Measurements from ENCODE around the gene CERS2. TPM values are rescaled to one million over a fixed set of nuclear protein-coding genes. Genes with fewer than 3 reads are reported as not detected.

CERS2 gene
- total and polyA plus RNA-seq, 2 of the 4 experiments (the other 2 are of a cell fraction): 118 to 127 TPM

- Histone ChIP-seq H3K9ac (ENCODE audit: low read depth, low read length) (no peak overlapping the region), H4K8ac (ENCODE audit: low read depth in 2 of 2, low read length in 2 of 2) (no peak overlapping the region), H3K27ac (ENCODE audit: insufficient read depth, low read length) (no peak overlapping the region), H4K5ac (ENCODE audit: low read depth, low read length) (no peak overlapping the region), H3K23ac (ENCODE audit: low read depth, low read length) (no peak overlapping the region), H2BK5ac (ENCODE audit: low read depth, low read length, poor library complexity, severe bottlenecking) (no peak overlapping the region), H2AFZ (replicated peaks; ENCODE audit: low read length, poor library complexity) (no peak overlapping the region), H3K27me3 (ENCODE audit: control insufficient read depth, insufficient read depth, low read length) (no peaks in the 10 kb centered on the region), H3K4me1 (ENCODE audit: control insufficient read depth, insufficient read depth, low read length) (peaks cover 26% of the 10 kb centered on the region), H4K20me1 (ENCODE audit: insufficient read depth, low read length) (peaks cover 71% of the 10 kb centered on the region), H2AK5ac (ENCODE audit: low read depth, low read length) (no peak overlapping the region), H3K4me3 (ENCODE audit: insufficient read depth, low read depth, low read length) (no peak overlapping the region), H2BK120ac (ENCODE audit: low read depth, low read length) (no peak overlapping the region), H3K36me3 (ENCODE audit: control insufficient read depth, insufficient read depth, low read length) (peaks cover 55% of the 10 kb centered on the region), H3K14ac (replicated peaks; ENCODE audit: low read depth, low read length) (no peak overlapping the region), H3K56ac (ENCODE audit: extremely low read depth, insufficient read depth, low read length) (no peak overlapping the region), H3K9me1 (ENCODE audit: insufficient read depth, low read length) (peaks cover 38% of the 10 kb centered on the region), H2BK15ac (ENCODE audit: low read depth, low read length) (no peak overlapping the region), H3K9me3 (ENCODE audit: control insufficient read depth, insufficient read depth, low read length) (no peaks in the 10 kb centered on the region), H4K91ac (ENCODE audit: insufficient read depth, low read depth, low read length) (no peak overlapping the region), H3K4me2 (ENCODE audit: low read depth, low read length) (no peak overlapping the region), H2AK9ac (replicated peaks; ENCODE audit: low read depth, low read length, poor library complexity) (no peak overlapping the region), H3K79me1 (ENCODE audit: low read depth in 1 of 2, low read length in 2 of 2) (peaks cover 30 to 78% of the 10 kb centered on the region in 2 experiments), H2BK20ac (ENCODE audit: low read depth, low read length) (no peak overlapping the region), H3K4ac (ENCODE audit: low read depth, low read length) (no peak overlapping the region), H3K18ac (ENCODE audit: low read depth, low read length) (no peak overlapping the region)
- BruUV-seq (replicated peaks): no TSS peak
- 98% methylated on average over 9 of the region's 13 CpGs; no CpG with 5 or more reads in 1 of the 2 experiments for WGBS, 2 experiments (ENCODE audit: extremely low coverage in 2 of 2, insufficient read length in 1 of 2)
- no peak for DNase-seq
- ATAC-seq (ENCODE audit: low read depth): no peak
- in situ Hi-C loops (cut with MboI; ENCODE audit: low sequenced_read_pairs): no loop called here
- dilution Hi-C loops (cut with HindIII; ENCODE audit: low sequenced_read_pairs, unreplicated experiment): no loop called here
- ChIA-PET CTCF (no interaction called here), POLR2A (ENCODE audit: unreplicated experiment) (interaction anchor here (0.6 kb wide), 1 partner anchor 370 kb away, joined by 3 read pairs; no protein-coding TSS in a partner anchor)
- intact Hi-C loops (cut with micrococcal nuclease): no loop called here
- no peak for TF ChIP-seq CTCF (conservative IDR thresholded peaks at IDR 0.05; ENCODE audit: low read depth, low read length)
- TF ChIP-seq RAD21 (IDR thresholded peaks at IDR 0.05; ENCODE audit: low read length): no peak
- TF ChIP-seq SMC3 (IDR thresholded peaks at IDR 0.05; ENCODE audit: low read depth, low read length): no peak
- no peak for TF ChIP-seq MAFK (IDR thresholded peaks at IDR 0.05; ENCODE audit: low read depth, low read length)
- TF ChIP-seq MAZ (IDR thresholded peaks at IDR 0.05; ENCODE audit: borderline replicate concordance, low read depth, low read length): no peak
- no peak for TF ChIP-seq ELK1 (IDR thresholded peaks at IDR 0.05; ENCODE audit: borderline replicate concordance, low read depth, low read length)
- no peak for TF ChIP-seq RCOR1 (IDR thresholded peaks at IDR 0.05; ENCODE audit: insufficient replicate concordance, low read length)
- no peak for TF ChIP-seq CHD1 (IDR thresholded peaks at IDR 0.05; ENCODE audit: low read depth, low read length)
- no peak for TF ChIP-seq CEBPB (IDR thresholded peaks at IDR 0.05; ENCODE audit: low read depth, low read length)
These were observed 6.7 kb downstream of the CERS2 start for GRCh38 chr1:150967936-150968335.
